Measurements from ENCODE around the gene MBLAC1. TPM values are rescaled to one million over a fixed set of nuclear protein-coding genes. Genes with fewer than 3 reads are reported as not detected.

MBLAC1 gene
- polyA plus RNA-seq, 1 donor from 2014 or later: 6.4 TPM

DNA sequence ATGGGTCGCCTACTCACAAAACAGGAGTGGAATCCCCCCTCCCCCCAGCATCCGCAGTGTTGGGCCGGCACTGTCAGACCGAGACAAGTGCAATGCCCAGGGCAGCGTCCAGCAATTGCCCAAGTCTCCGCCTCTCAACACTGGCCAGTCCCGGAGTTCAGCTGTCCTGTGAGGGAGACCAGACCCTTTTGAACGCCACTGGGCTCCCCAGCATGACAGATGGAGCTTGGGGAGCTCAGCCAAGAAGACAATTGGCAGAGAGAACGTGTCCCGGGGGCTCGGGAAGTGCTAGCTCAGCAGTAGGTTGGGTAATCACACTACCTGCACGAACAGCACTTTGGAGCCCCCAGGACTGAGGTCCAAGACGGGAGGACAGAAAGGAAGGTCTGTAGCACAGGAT is 33.3 kb upstream of the MBLAC1 start:
- H2AFZ ChIP-seq (ENCODE audit: low read depth, low read length): no peak overlapping the region
- TF ChIP-seq MXI1 (conservative IDR thresholded peaks at IDR 0.05; ENCODE audit: poor library complexity, severe bottlenecking) (no peak), POLR2AphosphoS5 (IDR thresholded peaks at IDR 0.05) (no peak), TAF1 (IDR thresholded peaks at IDR 0.05; ENCODE audit: low read depth) (no peak)
- TF ChIP-seq, protein P1, sequence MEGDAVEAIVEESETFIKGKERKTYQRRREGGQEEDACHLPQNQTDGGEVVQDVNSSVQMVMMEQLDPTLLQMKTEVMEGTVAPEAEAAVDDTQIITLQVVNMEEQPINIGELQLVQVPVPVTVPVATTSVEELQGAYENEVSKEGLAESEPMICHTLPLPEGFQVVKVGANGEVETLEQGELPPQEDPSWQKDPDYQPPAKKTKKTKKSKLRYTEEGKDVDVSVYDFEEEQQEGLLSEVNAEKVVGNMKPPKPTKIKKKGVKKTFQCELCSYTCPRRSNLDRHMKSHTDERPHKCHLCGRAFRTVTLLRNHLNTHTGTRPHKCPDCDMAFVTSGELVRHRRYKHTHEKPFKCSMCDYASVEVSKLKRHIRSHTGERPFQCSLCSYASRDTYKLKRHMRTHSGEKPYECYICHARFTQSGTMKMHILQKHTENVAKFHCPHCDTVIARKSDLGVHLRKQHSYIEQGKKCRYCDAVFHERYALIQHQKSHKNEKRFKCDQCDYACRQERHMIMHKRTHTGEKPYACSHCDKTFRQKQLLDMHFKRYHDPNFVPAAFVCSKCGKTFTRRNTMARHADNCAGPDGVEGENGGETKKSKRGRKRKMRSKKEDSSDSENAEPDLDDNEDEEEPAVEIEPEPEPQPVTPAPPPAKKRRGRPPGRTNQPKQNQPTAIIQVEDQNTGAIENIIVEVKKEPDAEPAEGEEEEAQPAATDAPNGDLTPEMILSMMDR (IDR thresholded peaks at IDR 0.05; ENCODE audit: poor library complexity, severe bottlenecking): no peak
- H3K9me2 ChIP-seq (ENCODE audit: insufficient read depth, low read length): no peaks in the 10 kb centered on the region
- no peaks in the 10 kb centered on the region for H3K27me3 ChIP-seq (ENCODE audit: insufficient read depth, low read depth, low read length)
- H4K20me1 ChIP-seq (ENCODE audit: insufficient read depth): no peaks in the 10 kb centered on the region
- H3K9me3 ChIP-seq (ENCODE audit: low read length): no peaks in the 10 kb centered on the region
- no peaks in the 10 kb centered on the region for H3F3A ChIP-seq (ENCODE audit: insufficient read depth, low read length, poor library complexity, severe bottlenecking)
- H3K36me3 ChIP-seq (ENCODE audit: insufficient read depth, low read length): peaks cover 8% of the 10 kb centered on the region
- H3K9ac ChIP-seq (ENCODE audit: low read length): no peak overlapping the region
- peaks cover 11% of the 10 kb centered on the region for H3K79me2 ChIP-seq (replicated peaks; ENCODE audit: insufficient read depth, low read length)
- no peak overlapping the region for H3K4me2 ChIP-seq (ENCODE audit: low read length)
- H3K4me3 ChIP-seq (ENCODE audit: low read length): no peak overlapping the region
- no peak overlapping the region for H3K27ac ChIP-seq (ENCODE audit: low read length)

DNA sequence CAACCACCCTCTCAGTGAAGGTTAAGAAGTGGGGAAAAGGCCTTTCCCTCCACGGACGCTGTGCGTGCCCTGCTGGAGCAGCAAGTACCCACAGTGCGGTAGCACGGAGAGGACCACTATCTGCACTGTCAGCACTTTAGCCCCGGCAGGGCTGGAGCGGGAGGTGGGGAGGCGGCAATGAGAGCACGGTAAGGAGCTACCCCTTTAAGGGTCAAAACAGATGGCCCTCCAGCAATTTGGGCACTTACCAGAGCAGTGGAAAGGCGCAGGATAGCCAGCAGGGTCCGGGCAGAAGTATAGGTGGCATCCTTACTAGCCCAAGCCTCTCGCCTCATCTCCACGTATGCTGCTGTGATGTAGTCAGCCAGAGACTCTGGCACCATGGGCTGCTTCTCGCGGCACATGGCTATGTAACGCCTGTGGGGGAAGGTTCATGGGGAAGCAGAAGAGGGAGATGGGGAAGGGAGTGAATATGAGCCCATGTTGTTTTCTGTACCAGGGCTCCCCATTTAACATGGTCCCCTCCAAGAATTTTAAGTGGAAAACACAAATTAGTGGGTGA is 32.8 kb upstream of the MBLAC1 start:
- no peaks in the 10 kb centered on the region for H3K27me3 ChIP-seq (ENCODE audit: insufficient read depth, low read depth, low read length)

DNA sequence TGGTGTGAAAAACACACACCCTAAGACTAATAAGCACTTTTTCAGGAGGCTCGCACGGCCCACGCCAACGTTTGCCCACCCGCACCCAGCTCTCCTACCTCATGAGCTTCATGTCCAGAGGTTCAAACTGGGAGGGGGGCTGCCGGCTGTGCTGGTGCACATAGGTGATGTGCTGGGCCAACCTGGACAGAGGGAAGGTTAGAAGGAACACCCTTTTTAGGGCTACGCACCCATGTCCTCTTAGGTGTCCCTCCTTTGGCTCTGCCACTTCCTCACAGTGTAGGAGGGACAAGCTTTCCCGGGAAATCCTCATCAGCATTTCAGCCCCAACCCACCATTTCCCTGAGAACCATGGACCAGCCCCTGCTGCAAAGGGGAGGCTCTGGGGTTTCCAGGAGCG is 31.5 kb upstream of the MBLAC1 start:
- H3K27ac ChIP-seq (ENCODE audit: low read length): no peak overlapping the region
- H3K36me3 ChIP-seq (ENCODE audit: insufficient read depth, low read length): peaks cover 14% of the 10 kb centered on the region
- H4K20me1 ChIP-seq (ENCODE audit: insufficient read depth): no peaks in the 10 kb centered on the region
- H3K4me3 ChIP-seq (ENCODE audit: low read length): no peak overlapping the region
- H3K9ac ChIP-seq (ENCODE audit: low read length): no peak overlapping the region
- no peaks in the 10 kb centered on the region for H3K9me2 ChIP-seq (ENCODE audit: insufficient read depth, low read length)
- H3K79me2 ChIP-seq (replicated peaks; ENCODE audit: insufficient read depth, low read length): peaks cover 25% of the 10 kb centered on the region
- H3K4me2 ChIP-seq (ENCODE audit: low read length): no peak overlapping the region
- H3K27me3 ChIP-seq (ENCODE audit: insufficient read depth, low read depth, low read length): no peaks in the 10 kb centered on the region
- H2AFZ ChIP-seq (ENCODE audit: low read depth, low read length): no peak overlapping the region
- H3K9me3 ChIP-seq (ENCODE audit: low read length): no peaks in the 10 kb centered on the region
- H3F3A ChIP-seq (ENCODE audit: insufficient read depth, low read length, poor library complexity, severe bottlenecking): no peaks in the 10 kb centered on the region
- no peak for TF ChIP-seq TAF1 (IDR thresholded peaks at IDR 0.05; ENCODE audit: low read depth)
- TF ChIP-seq MXI1 (conservative IDR thresholded peaks at IDR 0.05; ENCODE audit: poor library complexity, severe bottlenecking): no peak
- TF ChIP-seq, protein P2, sequence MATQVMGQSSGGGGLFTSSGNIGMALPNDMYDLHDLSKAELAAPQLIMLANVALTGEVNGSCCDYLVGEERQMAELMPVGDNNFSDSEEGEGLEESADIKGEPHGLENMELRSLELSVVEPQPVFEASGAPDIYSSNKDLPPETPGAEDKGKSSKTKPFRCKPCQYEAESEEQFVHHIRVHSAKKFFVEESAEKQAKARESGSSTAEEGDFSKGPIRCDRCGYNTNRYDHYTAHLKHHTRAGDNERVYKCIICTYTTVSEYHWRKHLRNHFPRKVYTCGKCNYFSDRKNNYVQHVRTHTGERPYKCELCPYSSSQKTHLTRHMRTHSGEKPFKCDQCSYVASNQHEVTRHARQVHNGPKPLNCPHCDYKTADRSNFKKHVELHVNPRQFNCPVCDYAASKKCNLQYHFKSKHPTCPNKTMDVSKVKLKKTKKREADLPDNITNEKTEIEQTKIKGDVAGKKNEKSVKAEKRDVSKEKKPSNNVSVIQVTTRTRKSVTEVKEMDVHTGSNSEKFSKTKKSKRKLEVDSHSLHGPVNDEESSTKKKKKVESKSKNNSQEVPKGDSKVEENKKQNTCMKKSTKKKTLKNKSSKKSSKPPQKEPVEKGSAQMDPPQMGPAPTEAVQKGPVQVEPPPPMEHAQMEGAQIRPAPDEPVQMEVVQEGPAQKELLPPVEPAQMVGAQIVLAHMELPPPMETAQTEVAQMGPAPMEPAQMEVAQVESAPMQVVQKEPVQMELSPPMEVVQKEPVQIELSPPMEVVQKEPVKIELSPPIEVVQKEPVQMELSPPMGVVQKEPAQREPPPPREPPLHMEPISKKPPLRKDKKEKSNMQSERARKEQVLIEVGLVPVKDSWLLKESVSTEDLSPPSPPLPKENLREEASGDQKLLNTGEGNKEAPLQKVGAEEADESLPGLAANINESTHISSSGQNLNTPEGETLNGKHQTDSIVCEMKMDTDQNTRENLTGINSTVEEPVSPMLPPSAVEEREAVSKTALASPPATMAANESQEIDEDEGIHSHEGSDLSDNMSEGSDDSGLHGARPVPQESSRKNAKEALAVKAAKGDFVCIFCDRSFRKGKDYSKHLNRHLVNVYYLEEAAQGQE (IDR thresholded peaks at IDR 0.05; ENCODE audit: borderline replicate concordance): no peak
- no peak for TF ChIP-seq POLR2AphosphoS5 (IDR thresholded peaks at IDR 0.05)
- no peak for TF ChIP-seq RAD21 (conservative IDR thresholded peaks at IDR 0.05)
- TF ChIP-seq EP300 (conservative IDR thresholded peaks at IDR 0.05; ENCODE audit: poor library complexity, severe bottlenecking): no peak
- TF ChIP-seq, protein P1 (IDR thresholded peaks at IDR 0.05; ENCODE audit: poor library complexity, severe bottlenecking): no peak

More for the DNA sequence above, 32.8 kb upstream of the MBLAC1 start:
- Histone ChIP-seq H3K79me2 (replicated peaks; ENCODE audit: insufficient read depth, low read length) (peaks cover 17% of the 10 kb centered on the region), H3K4me3 (ENCODE audit: low read length) (no peak overlapping the region), H3F3A (ENCODE audit: insufficient read depth, low read length, poor library complexity, severe bottlenecking) (no peaks in the 10 kb centered on the region), H3K27ac (ENCODE audit: low read length) (no peak overlapping the region), H3K9ac (ENCODE audit: low read length) (no peak overlapping the region), H4K20me1 (ENCODE audit: insufficient read depth) (no peaks in the 10 kb centered on the region), H3K9me3 (ENCODE audit: low read length) (no peaks in the 10 kb centered on the region), H2AFZ (ENCODE audit: low read depth, low read length) (no peak overlapping the region), H3K36me3 (ENCODE audit: insufficient read depth, low read length) (peaks cover 12% of the 10 kb centered on the region), H3K9me2 (ENCODE audit: insufficient read depth, low read length) (no peaks in the 10 kb centered on the region), H3K4me2 (ENCODE audit: low read length) (no peak overlapping the region)
- TF ChIP-seq POLR2AphosphoS5 (IDR thresholded peaks at IDR 0.05): no peak
- TF ChIP-seq, protein P2 (IDR thresholded peaks at IDR 0.05; ENCODE audit: borderline replicate concordance): no peak
- TF ChIP-seq EZH2 (IDR thresholded peaks at IDR 0.05; ENCODE audit: borderline replicate concordance, insufficient read depth, low read length, poor library complexity, severe bottlenecking): no peak
- no peak for TF ChIP-seq TAF1 (IDR thresholded peaks at IDR 0.05; ENCODE audit: low read depth)
- no peak for TF ChIP-seq SMC3 (conservative IDR thresholded peaks at IDR 0.05; ENCODE audit: poor library complexity)
- TF ChIP-seq RAD21 (conservative IDR thresholded peaks at IDR 0.05): no peak

Measured in neural cell (in vitro differentiated cells).